Breast epithelium (tissue), 3 donors: ENCODE results near the gene GNG7.

Experiments used
- POLR2A ChIP-seq: fragments of 450-650 bp; IDR thresholded peaks from one replicate; pipeline ENCODE4 v1.6.1; 2016; ENCODE audit warnings: antibody characterized with exemption, mild to moderate bottlenecking, moderate library complexity
- TF ChIP-seq, protein P1 (sequence below), 3 donors: fragments of 450-650 bp; IDR thresholded peaks; one replicate each; pipeline ENCODE4 v1.5.1; 2016 to 2017; ENCODE audit warnings: antibody characterized with exemption in 3 of 3, mild to moderate bottlenecking in 3 of 3, moderate library complexity in 3 of 3

DNA sequence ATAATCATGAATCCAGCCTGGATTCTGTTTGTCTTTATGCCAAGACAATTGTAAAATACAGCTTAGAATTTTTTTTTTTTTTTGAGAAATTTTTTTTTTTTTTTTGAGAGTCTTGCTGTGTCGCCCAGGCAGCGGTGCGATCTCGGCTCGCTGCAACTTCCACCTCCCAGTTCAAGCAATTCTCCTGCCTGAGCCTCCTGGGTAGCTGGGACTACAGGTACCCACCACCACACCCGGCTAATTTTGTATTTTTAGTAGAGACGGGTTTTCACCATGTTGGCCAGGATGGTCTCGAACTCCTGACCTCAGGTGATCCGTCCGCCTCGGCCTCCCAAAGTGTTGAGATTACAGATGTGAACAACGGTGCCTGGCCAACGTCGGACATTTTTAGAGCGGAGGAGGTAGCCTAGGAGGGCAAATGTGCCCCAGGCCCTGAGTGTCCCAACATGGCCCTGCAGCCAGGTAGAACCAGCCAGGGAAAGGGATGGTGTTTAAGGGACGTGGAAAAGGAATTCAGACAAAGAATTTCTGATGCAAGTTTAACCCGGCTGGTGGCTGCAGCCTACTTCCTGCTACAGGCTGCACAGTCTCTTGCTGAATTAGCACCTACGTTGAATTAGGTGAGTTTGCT, 89.8 kb downstream of the GNG7 start:
- TF ChIP-seq, protein P1, sequence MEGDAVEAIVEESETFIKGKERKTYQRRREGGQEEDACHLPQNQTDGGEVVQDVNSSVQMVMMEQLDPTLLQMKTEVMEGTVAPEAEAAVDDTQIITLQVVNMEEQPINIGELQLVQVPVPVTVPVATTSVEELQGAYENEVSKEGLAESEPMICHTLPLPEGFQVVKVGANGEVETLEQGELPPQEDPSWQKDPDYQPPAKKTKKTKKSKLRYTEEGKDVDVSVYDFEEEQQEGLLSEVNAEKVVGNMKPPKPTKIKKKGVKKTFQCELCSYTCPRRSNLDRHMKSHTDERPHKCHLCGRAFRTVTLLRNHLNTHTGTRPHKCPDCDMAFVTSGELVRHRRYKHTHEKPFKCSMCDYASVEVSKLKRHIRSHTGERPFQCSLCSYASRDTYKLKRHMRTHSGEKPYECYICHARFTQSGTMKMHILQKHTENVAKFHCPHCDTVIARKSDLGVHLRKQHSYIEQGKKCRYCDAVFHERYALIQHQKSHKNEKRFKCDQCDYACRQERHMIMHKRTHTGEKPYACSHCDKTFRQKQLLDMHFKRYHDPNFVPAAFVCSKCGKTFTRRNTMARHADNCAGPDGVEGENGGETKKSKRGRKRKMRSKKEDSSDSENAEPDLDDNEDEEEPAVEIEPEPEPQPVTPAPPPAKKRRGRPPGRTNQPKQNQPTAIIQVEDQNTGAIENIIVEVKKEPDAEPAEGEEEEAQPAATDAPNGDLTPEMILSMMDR (IDR thresholded peaks at IDR 0.05): no peak
- TF ChIP-seq POLR2A: no peak
